ENCODE results near the gene LMLN. TPM values are rescaled to one million over a fixed set of nuclear protein-coding genes. Genes with fewer than 3 reads are reported as not detected.

The LMLN gene
- total RNA-seq, 2 experiments from 2014 or later = 0.50 to 6.2 TPM

- Histone ChIP-seq H3K4me2 (ENCODE audit: low read length) (no peak overlapping the region), H3K4me1 (ENCODE audit: insufficient read depth, low read length, poor library complexity, severe bottlenecking) (peaks cover 5% of the 10 kb centered on the region), H3K27ac (ENCODE audit: low read depth, low read length, poor library complexity, severe bottlenecking) (no peak overlapping the region), H4K20me1 (ENCODE audit: insufficient read depth, low read length) (no peaks in the 10 kb centered on the region), H2AFZ (ENCODE audit: low read length) (no peak overlapping the region), H3K9me3 (ENCODE audit: low read length) (no peaks in the 10 kb centered on the region), H3K79me2 (ENCODE audit: insufficient read depth, low read depth, low read length) (no peaks in the 10 kb centered on the region), H3K4me3 (ENCODE audit: low read depth, low read length, poor library complexity, severe bottlenecking) (no peak overlapping the region), H3K9me2 (ENCODE audit: insufficient read depth, low read length) (no peaks in the 10 kb centered on the region), H3K36me3 (ENCODE audit: insufficient read depth, low read length) (no peaks in the 10 kb centered on the region)
- TF ChIP-seq, protein P1, sequence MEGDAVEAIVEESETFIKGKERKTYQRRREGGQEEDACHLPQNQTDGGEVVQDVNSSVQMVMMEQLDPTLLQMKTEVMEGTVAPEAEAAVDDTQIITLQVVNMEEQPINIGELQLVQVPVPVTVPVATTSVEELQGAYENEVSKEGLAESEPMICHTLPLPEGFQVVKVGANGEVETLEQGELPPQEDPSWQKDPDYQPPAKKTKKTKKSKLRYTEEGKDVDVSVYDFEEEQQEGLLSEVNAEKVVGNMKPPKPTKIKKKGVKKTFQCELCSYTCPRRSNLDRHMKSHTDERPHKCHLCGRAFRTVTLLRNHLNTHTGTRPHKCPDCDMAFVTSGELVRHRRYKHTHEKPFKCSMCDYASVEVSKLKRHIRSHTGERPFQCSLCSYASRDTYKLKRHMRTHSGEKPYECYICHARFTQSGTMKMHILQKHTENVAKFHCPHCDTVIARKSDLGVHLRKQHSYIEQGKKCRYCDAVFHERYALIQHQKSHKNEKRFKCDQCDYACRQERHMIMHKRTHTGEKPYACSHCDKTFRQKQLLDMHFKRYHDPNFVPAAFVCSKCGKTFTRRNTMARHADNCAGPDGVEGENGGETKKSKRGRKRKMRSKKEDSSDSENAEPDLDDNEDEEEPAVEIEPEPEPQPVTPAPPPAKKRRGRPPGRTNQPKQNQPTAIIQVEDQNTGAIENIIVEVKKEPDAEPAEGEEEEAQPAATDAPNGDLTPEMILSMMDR (conservative IDR thresholded peaks at IDR 0.05; ENCODE audit: low read length) = no peak
- no peak for TF ChIP-seq EZH2phosphoT487 (IDR thresholded peaks at IDR 0.05; ENCODE audit: borderline replicate concordance, low read depth, low read length)
- BruUV-seq (replicated peaks) = no TSS peak
- intact Hi-C loops (cut with micrococcal nuclease; ENCODE audit: unreplicated experiment) = no loop called here
- POLR2A ChIA-PET = no interaction called here
- no peak for DNase-seq (ENCODE audit: low spot score)
- CTCF ChIA-PET (ENCODE audit: unreplicated experiment) = no interaction called here
These were observed 104.4 kb downstream of the LMLN start for GRCh38 chr3:198064420-198064819.

- no peaks in the 10 kb centered on the region for H3K79me2 ChIP-seq (ENCODE audit: insufficient read depth, low read depth, low read length)
- H3K9me2 ChIP-seq (ENCODE audit: insufficient read depth, low read length) = no peaks in the 10 kb centered on the region
- H3K4me1 ChIP-seq (ENCODE audit: insufficient read depth, low read length, poor library complexity, severe bottlenecking) = peaks cover 5% of the 10 kb centered on the region
- H2AFZ ChIP-seq (ENCODE audit: low read length) = no peak overlapping the region
- intact Hi-C loops (cut with micrococcal nuclease; ENCODE audit: unreplicated experiment) = no loop called here
- H3K4me2 ChIP-seq (ENCODE audit: low read length) = no peak overlapping the region
- TF ChIP-seq, protein P1 (conservative IDR thresholded peaks at IDR 0.05; ENCODE audit: low read length) = no peak
- TF ChIP-seq EZH2phosphoT487 (IDR thresholded peaks at IDR 0.05; ENCODE audit: borderline replicate concordance, low read depth, low read length) = no peak
- CTCF ChIA-PET (ENCODE audit: unreplicated experiment) = no interaction called here
- no peak overlapping the region for H3K27ac ChIP-seq (ENCODE audit: low read depth, low read length, poor library complexity, severe bottlenecking)
- no peaks in the 10 kb centered on the region for H3K36me3 ChIP-seq (ENCODE audit: insufficient read depth, low read length)
- BruUV-seq (replicated peaks) = no TSS peak
- no peaks in the 10 kb centered on the region for H4K20me1 ChIP-seq (ENCODE audit: insufficient read depth, low read length)
- no peak overlapping the region for H3K4me3 ChIP-seq (ENCODE audit: low read depth, low read length, poor library complexity, severe bottlenecking)
- no peaks in the 10 kb centered on the region for H3K9me3 ChIP-seq (ENCODE audit: low read length)
- DNase-seq (ENCODE audit: low spot score) = no peak
- POLR2A ChIA-PET = interaction anchor here (1.3 to 1.8 kb wide), 2 partner anchors 10 to 58 kb away, joined by 4 to 5 read pairs; no protein-coding TSS in a partner anchor
These were observed 105.9 kb downstream of the LMLN start for GRCh38 chr3:198065897-198066296.

- Histone ChIP-seq H4K20me1 (ENCODE audit: insufficient read depth, low read length) (no peaks in the 10 kb centered on the region), H3K4me1 (ENCODE audit: insufficient read depth, low read length, poor library complexity, severe bottlenecking) (peaks cover 5% of the 10 kb centered on the region), H3K4me2 (ENCODE audit: low read length) (no peak overlapping the region), H3K79me2 (ENCODE audit: insufficient read depth, low read depth, low read length) (no peaks in the 10 kb centered on the region), H3K9me2 (ENCODE audit: insufficient read depth, low read length) (no peaks in the 10 kb centered on the region), H3K36me3 (ENCODE audit: insufficient read depth, low read length) (no peaks in the 10 kb centered on the region), H3K9me3 (ENCODE audit: low read length) (no peaks in the 10 kb centered on the region), H2AFZ (ENCODE audit: low read length) (no peak overlapping the region), H3K27ac (ENCODE audit: low read depth, low read length, poor library complexity, severe bottlenecking) (no peak overlapping the region), H3K4me3 (ENCODE audit: low read depth, low read length, poor library complexity, severe bottlenecking) (no peak overlapping the region)
- TF ChIP-seq, protein P1 (conservative IDR thresholded peaks at IDR 0.05; ENCODE audit: low read length) = no peak
- TF ChIP-seq EZH2phosphoT487 (IDR thresholded peaks at IDR 0.05; ENCODE audit: borderline replicate concordance, low read depth, low read length) = no peak
- ChIA-PET POLR2A (interaction anchor here (0.5 to 1.8 kb wide), 7 partner anchors 8 to 506 kb away, joined by 3 to 10 read pairs (median 5); no protein-coding TSS in a partner anchor), CTCF (ENCODE audit: unreplicated experiment) (interaction anchor here (1.3 kb wide), 1 partner anchor 13 kb away, joined by 4 read pairs; no protein-coding TSS in a partner anchor)
- DNase-seq (ENCODE audit: low spot score) = no peak
- intact Hi-C loops (cut with micrococcal nuclease; ENCODE audit: unreplicated experiment) = no loop called here
- BruUV-seq (replicated peaks) = no TSS peak
These were observed 107.4 kb downstream of the LMLN start for GRCh38 chr3:198067416-198067815.

All from OCI-LY7 (cell line).